ENCODE data around the gene MEN1.

The MEN1 gene

DNA sequence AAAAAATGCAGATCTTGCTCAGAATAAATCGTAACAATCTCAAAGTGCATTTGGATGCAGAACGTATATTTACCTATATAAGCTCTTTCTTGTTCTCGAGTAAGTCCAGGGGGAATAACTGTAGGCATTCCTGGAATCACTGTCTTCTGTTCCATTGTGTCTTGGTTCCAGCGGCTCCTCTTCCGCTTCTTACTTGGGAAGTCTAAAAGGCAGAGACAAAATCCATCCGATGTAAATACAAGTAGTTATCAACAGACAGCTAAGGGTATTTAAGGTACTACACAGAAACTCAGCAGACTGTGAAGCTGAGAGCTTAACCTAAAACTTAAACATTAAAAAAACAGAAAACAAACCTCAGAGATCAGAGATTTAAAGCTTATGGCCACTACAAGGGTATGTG lies 33.9 kb downstream of the MEN1 start:
- no peaks in the 10 kb centered on the region for H3K27me3 Mint-ChIP-seq
- H3K9me3 Mint-ChIP-seq: no peaks in the 10 kb centered on the region
- H3K36me3 Mint-ChIP-seq (ENCODE audit: low read depth): peaks cover 83% of the 10 kb centered on the region
- H3K27ac Mint-ChIP-seq: peak overlapping the region; percentile 88
- H3K4me3 Mint-ChIP-seq: peak overlapping the region; percentile 84
- DNase-seq: no peak
- H3K4me1 Mint-ChIP-seq (ENCODE audit: low read depth): peaks cover 75% of the 10 kb centered on the region

DNA sequence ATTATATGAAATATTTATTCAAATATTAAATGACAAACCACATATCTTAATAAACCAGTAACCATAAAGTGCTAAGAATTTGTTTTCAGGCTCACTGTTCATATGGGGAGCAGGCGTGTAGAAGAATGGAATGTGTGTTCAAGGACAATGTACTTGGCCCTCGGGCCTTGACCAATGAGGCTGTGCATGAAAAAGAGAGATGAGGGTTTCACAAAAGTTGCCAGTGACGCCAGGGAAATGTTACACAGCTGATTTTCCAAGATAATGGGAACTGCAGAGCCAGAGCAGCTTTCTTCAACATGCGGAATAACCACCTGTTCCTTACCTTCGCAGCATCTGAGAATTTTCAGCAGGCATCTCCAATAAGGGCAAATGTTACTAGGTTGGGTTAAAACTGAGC lies 36.2 kb downstream of the MEN1 start:
- no peaks in the 10 kb centered on the region for H3K9me3 Mint-ChIP-seq
- no peak for DNase-seq
- peaks cover 79% of the 10 kb centered on the region for H3K4me1 Mint-ChIP-seq (ENCODE audit: low read depth)
- peak overlapping the region; percentile 84 for H3K4me3 Mint-ChIP-seq
- H3K27ac Mint-ChIP-seq: peak overlapping the region; percentile 88
- peaks cover 86% of the 10 kb centered on the region for H3K36me3 Mint-ChIP-seq (ENCODE audit: low read depth)
- no peaks in the 10 kb centered on the region for H3K27me3 Mint-ChIP-seq

DNA sequence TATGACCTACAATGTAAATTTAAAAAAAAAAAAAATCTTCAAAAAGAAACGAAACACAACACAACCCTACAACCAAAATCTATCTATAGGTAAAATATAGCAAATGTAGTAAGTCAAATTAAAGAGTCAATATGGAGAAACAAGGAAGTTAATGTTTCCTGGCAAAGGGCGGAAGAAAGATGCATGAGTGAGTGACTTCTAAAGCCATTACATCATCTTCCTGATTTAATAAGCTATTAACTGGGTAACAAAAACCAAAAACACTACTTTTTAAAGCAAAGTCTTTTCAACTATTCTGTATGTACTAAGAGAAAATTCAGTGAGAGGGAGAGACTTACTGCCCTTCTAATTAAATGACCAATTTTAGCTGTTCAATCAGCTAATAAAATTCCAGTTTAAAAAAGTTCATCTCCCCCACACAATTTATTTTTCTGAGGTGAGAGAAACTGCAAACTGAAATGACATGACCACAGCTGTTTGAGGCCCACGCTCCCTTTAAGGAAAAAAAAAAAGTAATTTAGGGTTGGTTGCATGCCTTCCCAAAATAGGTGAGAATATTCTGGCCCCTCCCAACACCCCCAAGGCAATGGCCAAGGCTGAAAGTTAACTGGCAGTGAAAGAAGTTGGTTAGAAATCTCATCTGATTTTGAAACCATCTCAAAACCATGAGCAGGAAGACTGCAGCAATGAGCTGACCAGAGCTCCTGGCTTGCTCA lies 37.9 kb downstream of the MEN1 start:
- Mint-ChIP-seq H3K27me3 (no peaks in the 10 kb centered on the region), H3K36me3 (ENCODE audit: low read depth) (peaks cover 100% of the 10 kb centered on the region), H3K4me3 (peak overlapping the region; percentile 51), H3K27ac (peak overlapping the region; percentile 93), H3K4me1 (ENCODE audit: low read depth) (peaks cover 94% of the 10 kb centered on the region), H3K9me3 (no peaks in the 10 kb centered on the region)
- no peak for DNase-seq

DNA sequence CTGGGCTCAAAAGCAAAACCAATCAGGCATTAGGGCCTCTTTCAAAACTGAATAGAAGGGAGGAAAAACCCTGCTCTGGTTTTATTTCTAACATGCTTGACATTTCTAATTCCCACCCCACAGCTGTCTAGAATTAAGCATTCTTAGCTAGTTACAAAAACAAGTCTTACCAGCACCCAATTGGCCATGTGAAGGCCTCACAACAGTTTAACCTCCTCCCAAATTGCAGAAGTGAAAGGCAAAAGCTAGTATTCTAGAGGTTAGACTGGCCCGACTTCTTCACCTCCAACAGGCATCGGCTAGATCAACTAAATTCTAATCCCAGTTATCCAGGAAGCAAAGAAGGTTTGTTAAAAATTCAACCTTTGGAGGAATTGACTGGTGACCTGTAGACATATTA lies 38.5 kb downstream of the MEN1 start:
- Mint-ChIP-seq H3K4me1 (ENCODE audit: low read depth) (peaks cover 99% of the 10 kb centered on the region), H3K9me3 (no peaks in the 10 kb centered on the region), H3K27ac (peak overlapping the region; percentile 93), H3K36me3 (ENCODE audit: low read depth) (peaks cover 100% of the 10 kb centered on the region), H3K27me3 (no peaks in the 10 kb centered on the region), H3K4me3 (peak overlapping the region; percentile 51)
- DNase-seq: no peak

DNA sequence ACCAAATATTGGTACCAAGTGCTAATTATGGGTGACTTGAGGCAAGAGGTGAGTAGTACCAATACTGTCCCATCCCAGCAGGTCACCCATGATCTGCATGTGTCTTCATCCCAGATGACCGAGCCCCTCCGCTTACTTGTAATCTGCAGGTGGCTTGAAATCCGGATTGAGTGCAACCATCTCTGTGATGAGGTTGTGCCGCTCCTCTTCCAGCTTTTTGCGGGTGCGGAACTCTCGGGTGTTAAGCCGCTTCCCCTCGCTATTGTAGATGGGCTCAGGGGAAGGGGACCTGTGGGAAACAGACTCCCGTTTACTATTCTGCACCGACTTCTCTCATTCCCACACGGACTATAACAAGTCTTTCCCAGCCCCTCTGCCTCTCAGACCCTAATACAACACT lies 40.2 kb downstream of the MEN1 start:
- peaks cover 94% of the 10 kb centered on the region for H3K4me1 Mint-ChIP-seq (ENCODE audit: low read depth)
- H3K9me3 Mint-ChIP-seq: no peaks in the 10 kb centered on the region
- H3K36me3 Mint-ChIP-seq (ENCODE audit: low read depth): peaks cover 96% of the 10 kb centered on the region
- H3K27ac Mint-ChIP-seq: peak overlapping the region; percentile 93
- H3K4me3 Mint-ChIP-seq: no peak overlapping the region
- no peaks in the 10 kb centered on the region for H3K27me3 Mint-ChIP-seq
- DNase-seq: no peak

DNA sequence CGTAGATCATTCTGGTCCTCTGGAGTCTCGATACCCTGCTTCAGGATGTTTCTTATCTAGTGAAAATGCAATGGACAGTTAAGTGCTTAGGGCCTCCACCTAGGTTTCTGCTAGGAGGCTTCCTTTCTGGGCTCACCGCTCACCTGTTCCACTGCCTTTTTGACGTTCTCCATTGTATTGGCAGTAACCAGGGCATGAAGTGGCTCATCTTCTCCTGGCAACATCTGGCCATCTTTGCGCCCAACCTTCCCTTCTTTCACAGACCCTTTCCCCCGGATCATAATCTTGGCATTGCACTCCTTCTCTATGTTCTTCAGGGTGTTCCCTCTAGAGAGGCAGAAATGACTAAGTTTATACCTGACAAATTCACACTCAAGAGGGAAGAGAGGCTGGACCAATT lies 41.1 kb downstream of the MEN1 start:
- no peaks in the 10 kb centered on the region for H3K9me3 Mint-ChIP-seq
- DNase-seq: no peak
- peak overlapping the region; percentile 93 for H3K27ac Mint-ChIP-seq
- H3K27me3 Mint-ChIP-seq: no peaks in the 10 kb centered on the region
- H3K36me3 Mint-ChIP-seq (ENCODE audit: low read depth): peaks cover 96% of the 10 kb centered on the region
- no peak overlapping the region for H3K4me3 Mint-ChIP-seq
- peaks cover 94% of the 10 kb centered on the region for H3K4me1 Mint-ChIP-seq (ENCODE audit: low read depth)

DNA sequence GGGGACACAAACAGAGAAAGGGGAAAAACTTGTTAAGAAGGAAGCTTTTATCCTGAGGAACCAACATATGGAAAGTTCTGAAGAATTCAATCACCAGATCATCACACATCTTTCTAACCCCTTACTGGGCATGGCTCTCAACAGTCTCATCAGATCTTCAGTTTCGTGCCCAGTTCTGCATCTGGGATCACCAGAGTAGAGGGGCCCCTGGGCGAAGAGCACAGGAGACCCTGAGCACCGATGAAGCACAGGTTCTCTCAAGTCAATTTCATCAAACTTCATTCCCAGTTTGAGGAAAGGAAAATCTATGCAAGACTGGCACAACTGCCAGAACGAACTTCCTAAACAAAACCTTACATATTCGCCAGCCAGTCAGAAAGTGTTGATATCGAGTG lies 42.1 kb downstream of the MEN1 start:
- Mint-ChIP-seq H3K36me3 (ENCODE audit: low read depth) (peaks cover 96% of the 10 kb centered on the region), H3K4me3 (no peak overlapping the region), H3K9me3 (no peaks in the 10 kb centered on the region), H3K27me3 (no peaks in the 10 kb centered on the region), H3K4me1 (ENCODE audit: low read depth) (peaks cover 95% of the 10 kb centered on the region), H3K27ac (peak overlapping the region; percentile 93)
- no peak for DNase-seq

DNA sequence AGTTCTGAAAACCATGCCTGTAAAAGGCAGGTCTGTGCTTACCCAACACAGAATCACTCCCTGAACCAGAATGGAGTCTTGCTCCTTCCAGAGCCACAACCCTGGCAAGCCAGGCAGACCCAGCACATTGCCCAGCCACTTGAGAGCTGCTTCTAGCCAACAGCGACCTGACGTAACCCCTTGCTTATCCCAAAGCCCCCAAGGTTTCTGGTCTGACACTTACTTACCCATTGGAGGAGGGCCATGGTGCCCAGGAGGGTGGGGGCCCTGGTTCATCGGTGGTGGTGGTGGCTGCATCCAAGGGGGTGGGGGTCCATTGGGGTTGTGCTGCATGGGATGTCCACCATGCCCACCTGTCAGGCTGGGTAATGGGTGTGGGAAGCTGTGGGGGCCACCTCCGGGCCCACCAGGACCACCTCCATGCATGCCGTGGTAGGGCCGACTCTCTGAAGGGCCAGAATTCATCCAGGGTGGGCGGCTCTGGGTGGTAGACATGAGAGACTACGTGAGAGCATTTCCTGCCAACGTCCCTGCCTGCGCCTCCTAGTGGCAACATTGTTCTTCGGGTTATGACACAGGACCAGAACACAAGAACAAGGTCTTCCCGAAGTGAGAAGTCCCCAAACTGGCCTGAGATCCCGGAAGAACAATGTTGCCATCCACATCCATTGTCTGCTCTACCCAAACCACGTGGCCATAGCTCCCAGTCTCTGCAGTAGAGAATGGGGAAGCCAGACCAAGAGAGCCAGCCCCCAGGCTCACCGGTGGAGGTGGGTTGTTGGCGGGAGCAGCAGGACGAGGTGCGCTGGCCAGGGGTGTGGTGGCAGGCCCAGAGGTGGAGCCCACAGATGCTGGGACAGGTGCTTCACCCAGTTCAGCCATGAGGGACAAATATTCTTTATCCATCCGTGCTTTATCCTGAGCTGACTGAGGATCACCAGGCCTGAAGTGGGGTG lies 42.7 kb downstream of the MEN1 start:
- H3K27me3 Mint-ChIP-seq: no peaks in the 10 kb centered on the region
- no peak overlapping the region for H3K4me3 Mint-ChIP-seq
- H3K27ac Mint-ChIP-seq: peak overlapping the region; percentile 93
- peaks cover 95% of the 10 kb centered on the region for H3K4me1 Mint-ChIP-seq (ENCODE audit: low read depth)
- peak; percentile 80 for DNase-seq
- peaks cover 96% of the 10 kb centered on the region for H3K36me3 Mint-ChIP-seq (ENCODE audit: low read depth)
- no peaks in the 10 kb centered on the region for H3K9me3 Mint-ChIP-seq

DNA sequence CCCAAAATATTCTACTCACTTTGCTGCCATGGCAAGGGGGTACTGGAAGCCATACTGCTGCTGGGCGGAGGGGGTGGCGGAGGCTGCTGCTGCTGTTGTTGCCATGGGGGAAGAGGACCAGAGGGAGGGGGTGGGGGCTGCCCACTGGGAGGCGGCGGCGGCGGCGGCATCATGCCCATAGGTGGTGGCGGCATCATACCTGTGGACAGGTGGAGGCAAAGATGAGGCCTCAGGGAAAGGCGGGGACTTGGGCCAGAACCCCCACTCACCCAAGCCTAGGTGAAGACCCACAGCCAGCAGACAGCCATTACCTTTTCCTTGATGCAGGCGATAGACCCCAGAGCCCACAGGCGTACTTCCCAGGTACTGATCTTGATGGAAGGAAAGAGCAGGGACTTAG lies 43.5 kb downstream of the MEN1 start:
- no peak for DNase-seq
- Mint-ChIP-seq H3K9me3 (no peaks in the 10 kb centered on the region), H3K27me3 (no peaks in the 10 kb centered on the region), H3K27ac (peak overlapping the region; percentile 93), H3K4me3 (no peak overlapping the region), H3K36me3 (ENCODE audit: low read depth) (peaks cover 96% of the 10 kb centered on the region), H3K4me1 (ENCODE audit: low read depth) (peaks cover 95% of the 10 kb centered on the region)

DNA sequence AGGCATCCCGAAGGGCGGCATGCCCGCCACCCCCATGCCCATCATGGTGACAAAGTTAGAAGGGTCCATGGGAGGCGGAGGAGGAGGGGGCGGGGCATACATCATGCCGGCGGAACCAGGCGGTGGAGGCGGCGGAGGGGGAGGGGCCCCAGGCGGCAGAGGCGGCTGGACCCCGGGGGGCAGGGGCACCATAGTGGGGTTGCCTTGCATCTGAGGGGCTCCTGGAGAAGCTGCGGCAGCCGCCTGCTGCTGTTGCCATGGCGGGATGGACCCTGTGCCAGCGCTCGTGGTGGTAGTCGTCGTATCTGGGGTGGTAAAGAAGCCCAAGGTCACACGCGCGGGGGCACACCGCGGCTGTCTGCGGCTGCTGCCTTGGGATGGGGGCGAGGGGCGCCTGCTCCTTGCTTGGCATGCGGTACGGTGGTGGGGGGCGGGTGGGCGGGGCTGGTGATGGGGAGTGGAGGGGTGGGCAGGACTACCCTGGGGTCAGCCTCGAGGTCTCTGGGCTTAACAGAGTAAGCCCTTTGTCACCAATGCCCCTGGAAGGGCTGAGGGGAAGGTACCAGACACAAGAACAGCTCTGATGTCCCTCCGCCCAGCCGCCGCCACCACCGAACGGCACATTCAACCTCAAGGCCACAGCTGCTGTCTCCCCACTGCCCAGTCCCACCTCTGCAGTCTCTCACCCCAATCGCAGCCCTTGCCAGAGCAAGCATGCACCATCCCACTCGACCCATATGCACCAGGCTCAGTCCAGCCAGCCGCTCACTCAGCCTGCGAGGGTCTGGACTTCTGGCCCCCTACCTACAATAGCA lies 44.3 kb downstream of the MEN1 start:
- Mint-ChIP-seq H3K27ac (peak overlapping the region; percentile 90), H3K27me3 (no peaks in the 10 kb centered on the region), H3K4me1 (ENCODE audit: low read depth) (peaks cover 91% of the 10 kb centered on the region), H3K36me3 (ENCODE audit: low read depth) (peaks cover 93% of the 10 kb centered on the region), H3K4me3 (no peak overlapping the region), H3K9me3 (no peaks in the 10 kb centered on the region)
- no peak for DNase-seq

DNA sequence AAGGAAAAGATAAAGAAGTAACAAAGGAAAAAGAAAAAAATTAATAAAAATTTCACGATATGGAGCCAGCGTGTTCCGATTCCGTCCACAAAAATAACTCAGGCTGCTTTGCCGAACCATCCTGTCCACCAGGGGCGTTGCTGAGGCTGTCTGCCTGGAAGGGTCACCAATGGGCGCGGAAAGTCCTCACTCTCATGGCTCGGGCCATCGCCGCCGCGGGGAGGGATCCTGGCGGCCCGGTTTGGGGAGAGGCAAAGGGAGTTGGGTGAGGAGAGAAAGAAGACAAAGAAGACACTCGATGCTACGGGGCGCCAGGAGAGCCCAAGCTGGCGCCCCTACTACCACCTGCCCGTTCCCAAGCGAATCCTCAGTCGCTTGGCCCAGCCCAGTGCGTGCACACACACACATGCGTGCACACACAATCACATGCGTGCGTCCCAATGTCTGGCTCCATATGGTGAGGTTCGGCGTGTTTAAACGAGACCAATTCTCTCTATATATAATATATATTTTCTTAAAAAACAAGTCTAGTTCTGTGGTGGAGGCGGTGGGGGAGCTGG lies 45.0 kb downstream of the MEN1 start:
- DNase-seq: peak; percentile 35
- H3K27me3 Mint-ChIP-seq: no peaks in the 10 kb centered on the region
- peak overlapping the region; percentile 58 for H3K4me3 Mint-ChIP-seq
- H3K4me1 Mint-ChIP-seq (ENCODE audit: low read depth): peaks cover 90% of the 10 kb centered on the region
- H3K27ac Mint-ChIP-seq: peak overlapping the region; percentile 90
- peaks cover 91% of the 10 kb centered on the region for H3K36me3 Mint-ChIP-seq (ENCODE audit: low read depth)
- H3K9me3 Mint-ChIP-seq: no peaks in the 10 kb centered on the region

DNA sequence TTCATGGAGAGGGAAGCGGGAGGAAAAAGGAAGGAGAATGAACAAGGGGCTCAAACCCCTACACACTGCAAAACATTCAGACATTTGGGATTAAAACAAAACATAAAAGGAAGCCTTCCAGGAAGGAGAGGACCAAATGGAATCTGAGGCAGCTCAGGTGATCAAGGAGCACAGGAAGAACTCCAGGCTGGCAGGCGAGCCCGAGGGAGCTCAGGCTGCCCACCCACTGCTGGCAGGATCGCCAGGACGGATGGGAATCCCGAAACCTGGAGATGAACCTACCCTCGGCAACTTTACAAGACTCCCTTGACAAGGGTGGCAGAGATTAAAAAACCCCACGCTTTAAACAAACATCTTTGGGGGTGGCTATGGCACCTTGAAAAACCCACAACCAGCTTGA lies 45.6 kb downstream of the MEN1 start:
- Mint-ChIP-seq H3K4me3 (peak overlapping the region; percentile 58), H3K27me3 (no peaks in the 10 kb centered on the region), H3K9me3 (no peaks in the 10 kb centered on the region), H3K36me3 (ENCODE audit: low read depth) (peaks cover 89% of the 10 kb centered on the region), H3K4me1 (ENCODE audit: low read depth) (peaks cover 89% of the 10 kb centered on the region), H3K27ac (peak overlapping the region; percentile 90)
- DNase-seq: peak; percentile 24

DNA sequence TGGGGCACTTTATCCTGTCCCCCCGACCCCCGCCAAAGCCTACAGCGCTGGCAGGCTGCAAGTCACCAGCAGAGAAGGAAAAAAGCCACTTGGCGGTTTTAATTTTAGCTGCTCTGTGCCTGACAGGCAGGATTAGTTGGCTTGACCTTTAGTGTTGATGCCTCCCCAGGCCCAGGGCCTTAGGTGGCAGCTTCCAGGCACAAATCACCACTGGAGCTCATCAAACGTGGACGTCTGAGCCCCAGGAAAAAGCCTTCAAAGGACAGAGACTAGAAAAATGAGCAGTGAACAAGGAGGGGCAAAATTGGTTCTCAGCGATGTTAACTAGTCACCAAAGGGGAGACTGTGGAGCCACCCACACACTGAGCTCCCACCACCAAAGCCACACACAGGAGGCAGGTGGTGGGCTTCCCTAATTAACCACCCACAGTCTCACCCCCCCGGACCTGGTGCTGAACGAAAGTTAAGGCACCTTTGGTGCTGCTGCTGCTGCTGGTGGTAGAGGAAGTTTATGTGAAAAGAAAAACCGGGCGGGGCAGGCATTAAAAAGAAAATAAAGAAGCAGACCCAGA lies 46.2 kb downstream of the MEN1 start:
- peak; percentile 57 for DNase-seq
- peaks cover 89% of the 10 kb centered on the region for H3K4me1 Mint-ChIP-seq (ENCODE audit: low read depth)
- H3K27ac Mint-ChIP-seq: peak overlapping the region; percentile 90
- no peaks in the 10 kb centered on the region for H3K27me3 Mint-ChIP-seq
- H3K9me3 Mint-ChIP-seq: no peaks in the 10 kb centered on the region
- H3K4me3 Mint-ChIP-seq: peak overlapping the region; percentile 58
- peaks cover 84% of the 10 kb centered on the region for H3K36me3 Mint-ChIP-seq (ENCODE audit: low read depth)

DNA sequence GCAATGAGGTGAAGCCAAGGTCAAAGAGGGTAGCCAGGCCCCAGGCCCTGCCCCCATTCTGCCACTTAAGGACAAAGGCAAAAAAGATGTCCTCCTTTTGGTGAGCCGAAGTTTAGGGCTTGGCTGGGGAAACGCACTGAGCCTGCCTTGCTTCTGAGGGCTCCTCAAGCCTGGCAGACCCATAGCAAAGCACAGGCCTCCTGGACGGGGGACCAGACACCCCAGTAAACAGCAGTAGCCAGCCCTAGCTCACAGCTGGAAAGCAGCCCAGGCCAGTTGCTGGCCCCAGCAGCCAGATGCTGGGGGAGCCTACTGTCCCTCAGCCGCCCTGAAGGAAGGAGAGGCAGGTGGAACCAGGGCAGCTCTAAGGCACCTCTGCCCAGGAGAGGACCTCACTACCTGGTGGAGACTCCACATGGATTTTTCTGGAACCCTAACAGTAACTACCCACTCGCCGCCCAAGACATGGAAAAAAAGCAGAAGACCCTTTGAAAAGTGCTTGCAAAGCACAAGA lies 46.8 kb downstream of the MEN1 start:
- H3K4me3 Mint-ChIP-seq: peak overlapping the region; percentile 58
- peak; percentile 55 for DNase-seq
- peak overlapping the region; percentile 90 for H3K27ac Mint-ChIP-seq
- H3K9me3 Mint-ChIP-seq: no peaks in the 10 kb centered on the region
- H3K4me1 Mint-ChIP-seq (ENCODE audit: low read depth): peaks cover 84% of the 10 kb centered on the region
- H3K27me3 Mint-ChIP-seq: no peaks in the 10 kb centered on the region
- H3K36me3 Mint-ChIP-seq (ENCODE audit: low read depth): peaks cover 78% of the 10 kb centered on the region
